Measurements from ENCODE around the gene KCNJ6. TPM values are rescaled to one million over a fixed set of nuclear protein-coding genes. Genes with fewer than 3 reads are reported as not detected.

The KCNJ6 gene
- total and polyA plus RNA-seq, 2 donors from 2014 or later: 0.06 TPM; not detected in 1

GRCh38 chr21:37684115-37684493, 232.2 kb downstream of the KCNJ6 start:
- no peak for FAIRE-seq

GRCh38 chr21:37683396-37684114, 232.7 kb downstream of the KCNJ6 start:
- FAIRE-seq (no peak), DNase-seq (no peak)
- intact Hi-C loops (cut with DNase I): no loop called here

More at GRCh38 chr21:37684115-37684493, 232.2 kb downstream of the KCNJ6 start:
- no peaks in the 10 kb centered on the region for H3K9me3 ChIP-seq (ENCODE audit: control insufficient read depth in 2 of 3, insufficient read depth in 1 of 3, low read length in 3 of 3)
- no peak for TF ChIP-seq CTCF (IDR thresholded peaks at IDR 0.05; ENCODE audit: borderline replicate concordance, extremely low read depth, insufficient read depth)
- H3K4me1 ChIP-seq (ENCODE audit: control insufficient read depth in 2 of 3, insufficient read depth in 2 of 3, low read depth in 1 of 3, low read length in 3 of 3): peaks cover 0 to 5% (median 2%) of the 10 kb centered on the region in 3 donors
- H3K9ac ChIP-seq (ENCODE audit: low read length in 3 of 3): no peak overlapping the region
- H3K27ac ChIP-seq (ENCODE audit: low read depth in 2 of 2, low read length in 2 of 2): no peak overlapping the region
- H3K36me3 ChIP-seq (ENCODE audit: control insufficient read depth in 2 of 3, insufficient read depth in 3 of 3, low read length in 3 of 3): no peaks in the 10 kb centered on the region
- intact Hi-C loops (cut with DNase I): no loop called here
- DNase-seq: no peak
- H3K27me3 ChIP-seq (ENCODE audit: control insufficient read depth, insufficient read depth, low read length): no peaks in the 10 kb centered on the region
- no peak overlapping the region for H3K4me3 ChIP-seq (ENCODE audit: low read length in 3 of 3)

GRCh38 chr21:37682966-37683365, 233.3 kb downstream of the KCNJ6 start:
- intact Hi-C loops (cut with DNase I): no loop called here
- no peak for DNase-seq
- no peak for FAIRE-seq

More at GRCh38 chr21:37683396-37684114, 232.7 kb downstream of the KCNJ6 start:
- H3K4me3 ChIP-seq (ENCODE audit: low read length in 3 of 3): no peak overlapping the region
- no peak for TF ChIP-seq CTCF (IDR thresholded peaks at IDR 0.05; ENCODE audit: borderline replicate concordance, extremely low read depth, insufficient read depth)
- H3K9ac ChIP-seq (ENCODE audit: low read length in 3 of 3): no peak overlapping the region
- H3K27ac ChIP-seq (ENCODE audit: low read depth in 2 of 2, low read length in 2 of 2): no peak overlapping the region
- H3K27me3 ChIP-seq (ENCODE audit: control insufficient read depth, insufficient read depth, low read length): no peaks in the 10 kb centered on the region
- H3K4me1 ChIP-seq (ENCODE audit: control insufficient read depth in 2 of 3, insufficient read depth in 2 of 3, low read depth in 1 of 3, low read length in 3 of 3): peaks cover 0 to 5% (median 2%) of the 10 kb centered on the region in 3 donors
- no peaks in the 10 kb centered on the region for H3K36me3 ChIP-seq (ENCODE audit: control insufficient read depth in 2 of 3, insufficient read depth in 3 of 3, low read length in 3 of 3)
- peaks cover 0 to 3% (median 0%) of the 10 kb centered on the region in 3 donors for H3K9me3 ChIP-seq (ENCODE audit: control insufficient read depth in 2 of 3, insufficient read depth in 1 of 3, low read length in 3 of 3)

More at GRCh38 chr21:37682966-37683365, 233.3 kb downstream of the KCNJ6 start:
- H3K27me3 ChIP-seq (ENCODE audit: control insufficient read depth, insufficient read depth, low read length): no peaks in the 10 kb centered on the region
- no peaks in the 10 kb centered on the region for H3K36me3 ChIP-seq (ENCODE audit: control insufficient read depth in 2 of 3, insufficient read depth in 3 of 3, low read length in 3 of 3)
- TF ChIP-seq CTCF (IDR thresholded peaks at IDR 0.05; ENCODE audit: borderline replicate concordance, extremely low read depth, insufficient read depth): no peak
- H3K4me3 ChIP-seq (ENCODE audit: low read length in 3 of 3): no peak overlapping the region
- H3K27ac ChIP-seq (ENCODE audit: low read depth in 2 of 2, low read length in 2 of 2): no peak overlapping the region
- H3K9me3 ChIP-seq (ENCODE audit: control insufficient read depth in 2 of 3, insufficient read depth in 1 of 3, low read length in 3 of 3): peaks cover 0 to 3% (median 0%) of the 10 kb centered on the region in 3 donors
- no peak overlapping the region for H3K9ac ChIP-seq (ENCODE audit: low read length in 3 of 3)
- H3K4me1 ChIP-seq (ENCODE audit: control insufficient read depth in 2 of 3, insufficient read depth in 2 of 3, low read depth in 1 of 3, low read length in 3 of 3): peaks cover 0 to 5% (median 2%) of the 10 kb centered on the region in 3 donors

Measured in kidney (tissue), 14 donors.